ENCODE measurements around the gene NELL2. TPM values are rescaled to one million over a fixed set of nuclear protein-coding genes. Genes with fewer than 3 reads are reported as not detected.

NELL2 gene
- polyA plus RNA-seq, 1 of the 3 experiments (the other 2 are of a cell fraction) = 0.35 TPM

DNA sequence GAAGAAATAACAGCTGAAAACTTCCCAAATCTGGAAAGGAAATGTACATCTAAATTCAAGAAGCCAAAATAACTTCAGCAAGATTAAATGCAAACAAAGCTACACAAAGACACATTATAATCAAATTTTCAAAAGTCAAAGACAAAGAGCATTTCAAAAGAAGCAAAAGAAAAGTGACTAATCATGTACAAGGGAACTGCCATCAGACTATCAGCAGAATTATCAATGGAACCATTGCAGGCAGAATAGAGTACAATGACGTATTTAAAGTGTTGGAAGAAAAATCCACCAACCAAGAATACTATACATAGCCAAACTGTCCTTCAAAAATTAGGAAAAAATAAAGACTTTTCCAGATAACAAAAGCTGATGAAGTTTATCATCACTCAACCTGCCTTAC lies 147.5 kb downstream of the NELL2 start:
- no peak overlapping the region for H3K27ac ChIP-seq (ENCODE audit: low read depth in 2 of 2, low read length in 1 of 2)
- no peak for TF ChIP-seq JUND (IDR thresholded peaks at IDR 0.05)
- TF ChIP-seq RFX5 (IDR thresholded peaks at IDR 0.05; ENCODE audit: low read length) = no peak
- no peak for TF ChIP-seq NFIC (IDR thresholded peaks at IDR 0.05; ENCODE audit: borderline replicate concordance)
- TF ChIP-seq, protein P1, sequence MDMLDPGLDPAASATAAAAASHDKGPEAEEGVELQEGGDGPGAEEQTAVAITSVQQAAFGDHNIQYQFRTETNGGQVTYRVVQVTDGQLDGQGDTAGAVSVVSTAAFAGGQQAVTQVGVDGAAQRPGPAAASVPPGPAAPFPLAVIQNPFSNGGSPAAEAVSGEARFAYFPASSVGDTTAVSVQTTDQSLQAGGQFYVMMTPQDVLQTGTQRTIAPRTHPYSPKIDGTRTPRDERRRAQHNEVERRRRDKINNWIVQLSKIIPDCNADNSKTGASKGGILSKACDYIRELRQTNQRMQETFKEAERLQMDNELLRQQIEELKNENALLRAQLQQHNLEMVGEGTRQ (IDR thresholded peaks at IDR 0.05; ENCODE audit: borderline replicate concordance, low read depth, low read length) = no peak
- no peak for TF ChIP-seq FOSL2 (IDR thresholded peaks at IDR 0.05; ENCODE audit: borderline replicate concordance, low read depth)
- TF ChIP-seq PBX3 (IDR thresholded peaks at IDR 0.05) = no peak
- no peak for TF ChIP-seq FOXM1 (IDR thresholded peaks at IDR 0.05; ENCODE audit: low read depth)
- TF ChIP-seq RAD21 (IDR thresholded peaks at IDR 0.05; ENCODE audit: low read length) = no peak
- TF ChIP-seq SIN3A (IDR thresholded peaks at IDR 0.05; ENCODE audit: borderline replicate concordance, low read depth, low read length) = no peak
- TF ChIP-seq TEAD4 (IDR thresholded peaks at IDR 0.05; ENCODE audit: borderline replicate concordance, insufficient read depth) = no peak
- TF ChIP-seq MEF2A (IDR thresholded peaks at IDR 0.05; ENCODE audit: borderline replicate concordance, low read depth) = no peak
- no peak for TF ChIP-seq ELF1 (IDR thresholded peaks at IDR 0.05)
- TF ChIP-seq YY1 (IDR thresholded peaks at IDR 0.05; ENCODE audit: low read depth) = no peak
- TF ChIP-seq USF1 (IDR thresholded peaks at IDR 0.05; ENCODE audit: borderline replicate concordance, low read depth) = no peak
- no peak for TF ChIP-seq GABPA (IDR thresholded peaks at IDR 0.05; ENCODE audit: low read depth)
- H3K79me2 ChIP-seq (ENCODE audit: insufficient read depth) = no peaks in the 10 kb centered on the region
- no peaks in the 10 kb centered on the region for H3F3A ChIP-seq (replicated peaks; ENCODE audit: insufficient read depth)
- 17% methylated on average over 1 of the region's 1 CpG for WGBS (ENCODE audit: low lambda C conversion rate)
- no peak overlapping the region for H3K9ac ChIP-seq
- H3K4me2 ChIP-seq = no peak overlapping the region
- no peaks in the 10 kb centered on the region for H3K36me3 ChIP-seq (replicated peaks in 1 of 2; ENCODE audit: control insufficient read depth in 1 of 2, insufficient read depth in 2 of 2, low read length in 1 of 2)
- no peak overlapping the region for H2AFZ ChIP-seq (ENCODE audit: low read depth)
- no peaks in the 10 kb centered on the region for H3K9me2 ChIP-seq
- DNase-seq = no peak
- ChIA-PET CTCF (interaction anchor here (0.6 kb wide), 1 partner anchor 713 kb away, joined by 4 read pairs; no protein-coding TSS in a partner anchor), POLR2A (no interaction called here)
- H3K4me1 ChIP-seq (ENCODE audit: control insufficient read depth in 1 of 2, insufficient read depth in 2 of 2, low read depth in 1 of 2, low read length in 1 of 2) = no peaks in the 10 kb centered on the region
- no peaks in the 10 kb centered on the region for H3K27me3 ChIP-seq (ENCODE audit: insufficient read depth)
- no peaks in the 10 kb centered on the region for H4K20me1 ChIP-seq (ENCODE audit: insufficient read depth)
- no peak overlapping the region for H3K4me3 ChIP-seq (ENCODE audit: low read depth in 2 of 2, low read length in 1 of 2)
- no peaks in the 10 kb centered on the region for H3K9me3 ChIP-seq

- no peak overlapping the region for H3K9ac ChIP-seq
- H3K79me2 ChIP-seq (ENCODE audit: insufficient read depth) = no peaks in the 10 kb centered on the region
- no peaks in the 10 kb centered on the region for H3K9me2 ChIP-seq
- CTCF ChIA-PET = interaction anchor here (0.6 to 1.4 kb wide), 4 partner anchors 9 to 180 kb away, joined by 3 to 4 read pairs (median 3); no protein-coding TSS in a partner anchor
- POLR2A ChIA-PET = no interaction called here
- DNase-seq = no peak
- H3K27ac ChIP-seq (ENCODE audit: low read depth in 2 of 2, low read length in 1 of 2) = no peak overlapping the region
- no peaks in the 10 kb centered on the region for H3K36me3 ChIP-seq (replicated peaks in 1 of 2; ENCODE audit: control insufficient read depth in 1 of 2, insufficient read depth in 2 of 2, low read length in 1 of 2)
- H3K27me3 ChIP-seq (ENCODE audit: insufficient read depth) = no peaks in the 10 kb centered on the region
- no peaks in the 10 kb centered on the region for H3F3A ChIP-seq (replicated peaks; ENCODE audit: insufficient read depth)
- no peaks in the 10 kb centered on the region for H4K20me1 ChIP-seq (ENCODE audit: insufficient read depth)
- peaks cover 0 to 8% of the 10 kb centered on the region in 2 experiments; a peak in 1 of 4 replicates for H3K4me1 ChIP-seq (ENCODE audit: control insufficient read depth in 1 of 2, insufficient read depth in 2 of 2, low read depth in 1 of 2, low read length in 1 of 2)
- H3K9me3 ChIP-seq = no peaks in the 10 kb centered on the region
- 19% methylated on average over 2 of the region's 2 CpGs for WGBS (ENCODE audit: low lambda C conversion rate)
- H3K4me3 ChIP-seq (ENCODE audit: low read depth in 2 of 2, low read length in 1 of 2) = no peak overlapping the region
- no peak overlapping the region for H3K4me2 ChIP-seq
- H2AFZ ChIP-seq (ENCODE audit: low read depth) = no peak overlapping the region
- TF ChIP-seq TAF1 (IDR thresholded peaks at IDR 0.05; ENCODE audit: borderline replicate concordance, low read depth, low read length) (no peak), SMC3 (IDR thresholded peaks at IDR 0.05; ENCODE audit: low read depth, low read length) (no peak), JUND (IDR thresholded peaks at IDR 0.05) (no peak), RAD21 (IDR thresholded peaks at IDR 0.05; ENCODE audit: low read length) (no peak), IRF3 (IDR thresholded peaks at IDR 0.05; ENCODE audit: low read depth, low read length) (no peak), ELF1 (IDR thresholded peaks at IDR 0.05) (no peak), EP300 (IDR thresholded peaks at IDR 0.05; ENCODE audit: borderline replicate concordance in 1 of 2, low read depth in 1 of 2, low read length in 1 of 2) (no peak), YY1 (IDR thresholded peaks at IDR 0.05; ENCODE audit: low read depth) (no peak), CHD2 (IDR thresholded peaks at IDR 0.05; ENCODE audit: low read length, partially characterized antibody) (no peak), EZH2phosphoT487 (IDR thresholded peaks at IDR 0.05; ENCODE audit: borderline replicate concordance, low read depth) (no peak), FOXM1 (IDR thresholded peaks at IDR 0.05; ENCODE audit: low read depth) (no peak)
- TF ChIP-seq, protein P2, sequence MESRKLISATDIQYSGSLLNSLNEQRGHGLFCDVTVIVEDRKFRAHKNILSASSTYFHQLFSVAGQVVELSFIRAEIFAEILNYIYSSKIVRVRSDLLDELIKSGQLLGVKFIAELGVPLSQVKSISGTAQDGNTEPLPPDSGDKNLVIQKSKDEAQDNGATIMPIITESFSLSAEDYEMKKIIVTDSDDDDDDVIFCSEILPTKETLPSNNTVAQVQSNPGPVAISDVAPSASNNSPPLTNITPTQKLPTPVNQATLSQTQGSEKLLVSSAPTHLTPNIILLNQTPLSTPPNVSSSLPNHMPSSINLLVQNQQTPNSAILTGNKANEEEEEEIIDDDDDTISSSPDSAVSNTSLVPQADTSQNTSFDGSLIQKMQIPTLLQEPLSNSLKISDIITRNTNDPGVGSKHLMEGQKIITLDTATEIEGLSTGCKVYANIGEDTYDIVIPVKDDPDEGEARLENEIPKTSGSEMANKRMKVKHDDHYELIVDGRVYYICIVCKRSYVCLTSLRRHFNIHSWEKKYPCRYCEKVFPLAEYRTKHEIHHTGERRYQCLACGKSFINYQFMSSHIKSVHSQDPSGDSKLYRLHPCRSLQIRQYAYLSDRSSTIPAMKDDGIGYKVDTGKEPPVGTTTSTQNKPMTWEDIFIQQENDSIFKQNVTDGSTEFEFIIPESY (IDR thresholded peaks at IDR 0.05; ENCODE audit: borderline replicate concordance, low read depth) = no peak
- TF ChIP-seq, protein P1 (IDR thresholded peaks at IDR 0.05; ENCODE audit: borderline replicate concordance, low read depth, low read length) = no peak
Observed at GRCh38 chr12:44720265-44720664, 155.8 kb downstream of the NELL2 start.

Data from SK-N-SH (cell line).